Measurements from ENCODE around the gene GBA2.

- TF ChIP-seq CTCF (IDR thresholded peaks at IDR 0.05) (no peak), EP300 (IDR thresholded peaks at IDR 0.05) (no peak), POLR2A (IDR thresholded peaks at IDR 0.05) (no peak), POLR2AphosphoS5 (IDR thresholded peaks at IDR 0.05) (no peak)
Measured at GRCh38 chr9:35687306-35687705, 61.7 kb downstream of the GBA2 start.
